Measurements from ENCODE around the gene RNF7.
"Not testable (repeated sequence)": the region's sequence is repeated elsewhere in the genome, so short reads cannot be mapped to it uniquely, and the experiment has no call there.

The RNF7 gene

DNA sequence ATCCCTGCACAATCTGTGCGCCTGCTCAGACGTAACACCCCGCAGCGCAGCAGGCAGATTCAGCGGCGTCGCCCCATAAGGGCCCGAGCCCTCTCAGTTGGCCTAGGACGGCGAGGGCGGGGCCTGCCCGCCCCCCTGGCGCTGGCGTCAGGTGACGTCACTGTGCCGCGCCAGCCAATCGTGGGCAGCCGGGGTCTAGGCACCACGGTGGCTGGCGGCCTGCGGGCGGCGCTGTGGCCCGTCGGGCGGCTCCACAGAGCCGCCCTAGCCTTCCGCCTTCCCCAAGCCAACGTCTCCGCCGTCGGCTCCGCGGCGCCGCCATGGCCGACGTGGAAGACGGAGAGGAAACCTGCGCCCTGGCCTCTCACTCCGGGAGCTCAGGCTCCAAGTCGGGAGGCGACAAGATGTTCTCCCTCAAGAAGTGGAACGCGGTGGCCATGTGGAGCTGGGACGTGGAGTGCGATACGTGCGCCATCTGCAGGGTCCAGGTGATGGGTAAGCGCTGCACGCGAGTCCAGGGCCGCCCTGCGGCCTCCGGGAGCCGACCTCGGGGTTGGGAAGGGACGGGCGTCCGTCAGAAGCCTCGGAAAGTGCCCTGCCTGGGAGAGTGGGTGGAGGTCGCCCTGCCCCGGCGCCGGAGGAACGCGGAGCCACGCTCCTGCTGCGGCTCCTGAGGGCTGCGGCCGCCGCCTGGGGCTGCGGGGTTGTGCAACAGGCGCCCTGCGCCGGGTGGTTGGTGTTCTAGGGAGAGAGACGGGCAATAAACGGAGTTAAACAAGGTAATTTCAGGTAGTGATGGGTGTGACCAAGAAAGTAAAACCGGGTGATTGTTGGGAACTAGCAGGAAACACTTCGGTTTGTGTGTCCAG is at the start of gene RNF7:
Gene RNF7 (plus strand): TSS at position 277 of the 869 bp plus-strand sequence. CDS start 44 bp downstream, at position 321.
- DNase-seq: peak; percentile 44 to 96 (median 91)

DNA sequence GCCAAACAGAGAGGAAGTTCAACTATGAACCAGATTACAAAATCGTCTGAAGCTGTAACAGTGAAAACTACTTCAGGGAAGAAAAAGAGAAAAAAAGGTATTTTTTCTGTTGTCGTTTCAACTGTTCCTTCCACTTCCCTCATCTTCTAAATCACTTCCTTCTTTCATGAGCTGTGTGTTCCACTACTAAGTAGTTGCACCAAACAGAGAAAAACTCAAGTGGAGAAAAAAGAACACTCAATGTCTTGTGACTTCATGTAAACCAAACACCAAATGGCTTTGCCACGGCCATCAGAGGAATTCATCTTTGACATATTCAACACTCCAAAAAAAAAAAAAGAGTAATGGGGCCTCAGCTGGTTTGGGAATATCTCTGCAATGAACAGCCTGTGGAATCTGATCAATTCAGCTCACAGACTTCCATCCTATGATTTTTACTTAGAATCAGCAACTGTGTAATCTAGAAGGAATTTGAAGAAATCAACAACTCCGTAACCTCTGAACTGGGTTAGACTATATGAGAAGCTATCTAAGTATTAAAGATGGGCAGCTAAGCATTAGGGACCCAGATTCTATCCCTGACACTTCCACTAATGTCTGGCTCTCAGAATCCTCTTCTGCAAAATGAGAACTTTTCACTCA is 47.5 kb upstream of the RNF7 start:
- DNase-seq: no peak

DNA sequence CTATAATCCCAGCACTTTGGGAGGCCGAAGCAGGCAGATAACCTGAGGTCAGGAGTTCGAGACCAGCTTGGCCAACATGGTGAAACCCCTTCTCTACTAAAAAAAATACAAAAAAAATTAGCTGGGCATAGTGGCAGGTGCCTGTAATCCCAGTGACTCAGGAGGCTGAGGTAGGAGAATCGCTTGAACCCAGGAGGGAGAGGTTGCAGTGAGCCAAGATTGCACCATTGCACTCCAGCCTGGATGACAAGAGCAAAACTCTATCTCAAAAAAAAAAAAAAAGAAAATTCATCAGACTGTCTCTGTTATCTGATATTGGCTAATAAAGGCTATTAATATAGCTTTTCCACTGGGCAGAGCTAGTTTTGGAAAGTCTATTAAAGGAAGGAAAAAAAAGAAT is 46.6 kb upstream of the RNF7 start:
- DNase-seq: not testable (repeated sequence)

DNA sequence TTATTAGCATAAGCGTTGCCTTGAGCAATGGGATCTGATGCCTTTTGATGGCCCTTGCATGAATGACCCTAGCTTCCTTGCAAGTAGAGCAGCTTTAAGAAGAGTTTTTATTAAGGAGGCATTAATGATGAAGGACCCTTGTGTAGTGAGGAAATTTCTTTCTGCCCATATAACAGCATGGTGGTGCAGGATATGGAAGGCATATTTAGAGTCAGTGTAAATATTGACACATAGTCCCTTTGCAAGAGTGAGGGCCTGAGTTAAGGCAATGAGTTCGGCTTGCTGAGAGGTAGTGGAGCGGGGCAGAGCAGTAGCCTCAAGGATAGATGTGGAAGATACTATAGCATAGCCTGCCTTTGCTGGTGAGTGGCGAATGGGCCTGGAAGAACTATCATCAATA is 45.1 kb upstream of the RNF7 start:
- not testable (repeated sequence) for DNase-seq

DNA sequence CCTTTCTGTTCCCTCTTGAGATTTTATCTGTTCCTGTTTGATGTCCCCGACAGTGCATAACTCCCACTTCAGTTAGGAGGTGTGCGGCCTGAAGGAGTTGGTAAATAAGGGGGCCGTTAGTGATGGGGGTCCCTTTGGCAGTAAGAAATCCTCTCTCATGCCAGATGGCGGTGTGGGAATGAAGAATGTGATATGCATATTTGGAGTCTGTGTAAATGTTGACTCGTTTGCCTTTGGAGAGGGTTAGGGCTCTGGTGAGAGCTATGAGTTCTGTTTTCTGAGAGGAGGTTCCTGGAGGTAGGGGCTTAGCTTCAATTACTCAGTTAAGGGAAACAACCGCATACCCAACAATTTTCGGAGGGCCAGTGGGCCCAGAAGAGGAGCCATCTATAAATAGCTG is 38.8 kb upstream of the RNF7 start:
- no peak for DNase-seq

DNA sequence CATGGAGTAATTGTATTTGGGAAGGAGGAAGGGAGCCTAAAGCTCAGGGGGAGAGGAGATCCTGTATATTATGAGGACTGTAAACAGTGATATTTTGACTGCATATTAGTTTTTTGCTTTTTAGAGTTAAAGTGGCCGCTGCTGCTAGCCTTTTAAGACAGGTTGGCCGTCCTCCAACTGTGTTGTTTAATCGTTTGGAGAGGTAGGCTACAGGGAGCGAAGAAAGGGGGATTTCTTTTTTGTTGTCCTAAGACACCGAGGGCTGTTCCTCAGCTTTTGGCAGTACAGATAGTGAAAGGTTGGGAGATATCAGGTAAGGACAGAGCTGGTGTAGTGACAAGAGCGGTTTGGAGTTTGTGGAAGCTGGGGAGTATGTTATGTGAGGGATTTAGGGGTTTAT is 38.2 kb upstream of the RNF7 start:
- no peak for DNase-seq

DNA sequence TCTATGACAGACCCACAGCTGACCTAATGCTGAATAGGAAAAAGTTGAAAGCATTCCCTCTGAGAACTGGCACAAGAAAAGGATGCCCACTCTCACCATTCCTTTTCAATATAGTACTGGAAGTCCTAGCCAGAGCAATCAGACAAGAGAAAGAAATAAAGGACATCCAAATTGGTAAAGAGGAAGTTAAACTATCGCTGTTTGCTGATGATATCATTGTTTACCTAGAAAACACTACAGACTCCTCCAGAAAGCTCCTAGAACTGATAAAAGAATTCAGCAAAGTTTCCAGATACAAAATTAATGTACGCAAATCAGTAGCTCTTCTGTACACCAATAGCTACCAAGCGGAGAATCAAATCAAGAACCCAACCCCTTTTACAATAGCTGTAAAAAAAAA is 34.7 kb upstream of the RNF7 start:
- not testable (repeated sequence) for DNase-seq

GRCh38 chr3:141707741-141708203 is 30.3 kb upstream of the RNF7 start:
- no peak for DNase-seq

DNA sequence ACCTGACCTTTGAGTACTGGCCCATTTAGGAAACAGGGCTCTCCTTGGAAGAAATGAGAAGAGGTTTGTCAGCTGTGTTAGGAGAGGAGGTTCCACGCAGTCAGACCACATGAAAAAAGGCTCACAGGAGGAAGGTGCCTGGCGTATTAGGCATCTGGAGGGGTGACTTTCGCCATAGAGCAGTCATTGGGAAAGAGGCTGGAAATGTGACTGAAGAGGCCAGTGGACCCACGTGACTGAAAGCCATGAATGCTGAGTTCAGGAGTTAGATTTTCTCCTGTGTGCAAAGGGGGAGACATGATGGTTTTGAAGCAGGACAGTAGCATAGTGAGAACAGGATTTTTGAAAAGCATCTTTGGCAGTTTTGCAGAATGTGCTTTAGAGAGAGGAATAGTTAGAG is 29.7 kb upstream of the RNF7 start:
- no peak for DNase-seq

DNA sequence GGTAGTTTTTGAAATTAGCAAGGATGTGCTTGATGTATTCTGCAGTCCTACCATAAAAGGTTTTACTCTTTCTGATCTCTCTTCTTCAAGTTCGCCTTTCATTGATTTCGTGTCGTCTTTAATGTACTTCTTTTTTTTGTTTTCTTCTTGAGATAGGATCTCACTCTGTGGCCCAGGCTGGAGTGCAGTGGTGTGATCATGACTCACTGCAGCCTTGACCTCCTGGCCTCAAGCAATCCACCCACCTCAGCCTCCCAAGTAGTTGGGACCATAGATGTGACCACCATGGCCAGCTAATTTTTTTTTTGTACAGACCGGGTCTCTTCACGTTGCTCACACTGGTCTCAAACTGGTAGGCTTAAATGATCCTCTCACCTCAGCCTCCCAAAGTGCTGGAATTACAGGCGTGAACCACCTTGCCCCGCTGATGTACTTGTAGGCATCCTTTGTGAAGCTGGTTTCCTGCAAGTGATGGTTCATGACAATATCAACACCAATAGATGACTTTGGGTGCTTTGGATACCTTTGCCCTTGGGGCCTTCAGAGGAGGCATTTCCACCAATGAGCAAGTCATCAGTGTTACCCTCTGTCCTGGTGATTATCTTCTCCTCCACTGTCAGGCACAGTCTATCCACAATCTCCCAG is 28.9 kb upstream of the RNF7 start:
- no peak for DNase-seq

- DNase-seq: no peak
Observed at GRCh38 chr3:141710121-141710520, 28.0 kb upstream of the RNF7 start.

GRCh38 chr3:141710888-141711616 is 27.0 kb upstream of the RNF7 start:
- DNase-seq: no peak

DNA sequence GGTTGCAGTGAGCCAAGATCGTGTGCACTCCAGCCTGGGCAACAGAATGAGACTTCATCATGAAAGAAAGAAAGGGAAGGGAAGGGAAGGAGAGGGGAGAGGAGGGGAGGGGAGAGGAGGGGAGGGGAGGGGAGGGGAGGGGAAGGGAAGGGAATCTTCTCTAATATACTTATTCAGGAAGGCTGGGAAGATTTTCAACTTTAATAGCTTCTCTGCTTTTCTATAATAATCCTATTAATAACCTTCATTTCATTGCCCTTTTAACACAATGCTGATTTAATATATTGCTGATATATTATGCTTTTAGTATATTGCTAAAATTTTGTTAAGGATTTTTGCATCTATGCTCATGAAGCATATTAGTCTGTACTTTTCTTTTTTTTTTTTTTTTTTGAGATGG is 23.4 kb upstream of the RNF7 start:
- DNase-seq: no peak

DNA sequence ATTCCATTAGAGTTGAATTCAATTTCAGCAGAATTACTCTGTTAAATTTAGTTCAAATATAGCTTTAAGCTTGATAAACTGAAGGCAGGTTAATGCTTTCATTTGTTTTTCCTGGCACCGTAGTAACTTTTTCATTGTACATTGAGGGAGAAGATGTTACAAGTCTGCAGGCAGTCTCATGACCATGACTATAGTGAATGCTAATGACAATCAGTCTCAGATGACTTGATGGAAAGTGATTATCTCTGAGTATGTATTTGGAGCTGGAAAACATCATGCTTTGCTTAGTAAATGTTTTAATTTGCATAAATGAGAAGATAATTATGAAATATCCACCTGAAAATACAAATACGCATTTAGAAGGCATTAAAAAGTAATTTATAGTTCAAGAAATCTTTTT is 16.0 kb upstream of the RNF7 start:
- DNase-seq: no peak

DNA sequence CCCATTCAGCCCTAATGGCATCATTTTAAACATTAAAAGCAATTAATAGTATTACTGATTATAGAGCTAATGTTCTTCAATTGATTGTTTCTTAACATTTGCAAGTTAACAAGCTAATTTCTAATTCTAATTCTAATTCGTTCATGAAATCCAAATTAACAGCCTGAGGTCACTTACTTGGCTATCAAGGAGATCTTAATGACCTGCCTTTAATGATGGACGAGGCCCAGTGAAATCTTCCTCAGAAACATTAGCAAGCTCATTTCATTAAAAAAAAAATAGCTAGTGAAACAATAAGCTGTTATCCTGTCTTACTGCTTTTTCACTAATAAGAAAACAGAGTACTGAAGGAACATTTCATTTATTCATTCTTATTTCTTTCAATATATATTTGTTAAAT is 15.4 kb upstream of the RNF7 start:
- DNase-seq: no peak

- DNase-seq: no peak
Observed at GRCh38 chr3:141723255-141723654, 14.8 kb upstream of the RNF7 start.

GRCh38 chr3:141724186-141724585 is 13.9 kb upstream of the RNF7 start:
- no peak for DNase-seq

GRCh38 chr3:141725036-141725435 is 13.1 kb upstream of the RNF7 start:
- no peak for DNase-seq

- no peak for DNase-seq
Observed at GRCh38 chr3:141726483-141726882, 11.6 kb upstream of the RNF7 start.

DNA sequence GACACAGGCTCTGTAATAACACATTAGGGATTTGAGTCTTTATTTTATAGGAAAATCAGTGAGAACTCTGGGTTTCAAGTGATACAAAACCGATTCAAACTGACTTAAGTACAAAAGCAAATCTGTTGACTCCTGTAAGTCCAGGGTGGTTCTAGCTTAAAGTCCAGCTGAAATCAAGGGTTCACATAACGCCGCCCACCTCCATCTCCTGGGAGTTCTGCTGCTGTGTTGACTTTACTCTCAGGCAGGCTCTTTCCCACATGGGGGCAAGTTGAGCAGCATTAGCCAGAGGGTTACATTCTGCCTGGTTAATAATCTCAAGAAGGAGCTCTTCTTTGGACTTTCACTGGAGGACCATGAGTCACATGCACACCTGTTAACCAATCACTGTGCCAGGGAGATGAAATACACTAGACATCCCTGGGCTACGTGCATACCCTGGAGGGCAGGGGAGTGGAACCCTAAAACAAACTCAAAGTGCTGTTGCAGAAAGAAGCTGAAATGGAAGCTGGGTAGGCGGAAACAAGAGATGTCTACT is 9.7 kb upstream of the RNF7 start:
- DNase-seq: no peak

- DNase-seq: no peak
Observed at GRCh38 chr3:141729240-141729639, 8.9 kb upstream of the RNF7 start.

Measured in nucleus accumbens (tissue), 56 donors.